DND-41 (cell line): ENCODE data around the gene LTBP1.

Experiments used
- ATAC-seq: fragments of 200-7000 bp; cut with Tn5 transposase; 3 replicates; pipeline ENCODE4 v1.9.1; 2021; ENCODE audit warnings: low read depth; ENCODE audit not compliant: insufficient read depth
- DNase-seq: peaks from one replicate; pipeline ENCODE4 v3.0.0-alpha.2; 2020
- H2AFZ ChIP-seq: 2 replicates; pipeline ENCODE4 v1.6.0; 2012; ENCODE audit warnings: low read depth, low read length
- H3K27ac ChIP-seq: 2 replicates; pipeline ENCODE4 v1.5.1; 2012; ENCODE audit warnings: low read length, inconsistent platforms
- H3K27me3 ChIP-seq: fragments of 200-600 bp; sonication (generic); 2 replicates; pipeline ENCODE4 v1.6.0; 2012; ENCODE audit warnings: low read length, mild to moderate bottlenecking, inconsistent platforms; ENCODE audit not compliant: insufficient read depth, poor library complexity
- H3K36me3 ChIP-seq: 2 replicates; pipeline ENCODE4 v1.5.1; 2012; ENCODE audit warnings: low read length, inconsistent platforms; ENCODE audit not compliant: insufficient read depth
- H3K4me1 ChIP-seq: 2 replicates; pipeline ENCODE4 v1.5.1; 2012; ENCODE audit warnings: mild to moderate bottlenecking, low read length; ENCODE audit not compliant: insufficient read depth
- H3K4me2 ChIP-seq: 2 replicates; pipeline ENCODE4 v1.6.0; 2012; ENCODE audit warnings: mild to moderate bottlenecking, moderate library complexity, low read length, inconsistent platforms; ENCODE audit not compliant: insufficient read depth
- H3K4me3 ChIP-seq, 2 experiments: fragments of 200-600 bp in 1 of 2; shearing (Covaris generic) in 1 of 2; 2 replicates each; pipeline ENCODE4 v1.5.1; 2012 to 2016; ENCODE audit warnings: inconsistent platforms in 2 of 2, low read length in 2 of 2, mild to moderate bottlenecking in 2 of 2, low read depth in 1 of 2, moderate library complexity in 1 of 2
- H3K79me2 ChIP-seq: 2 replicates; pipeline ENCODE4 v1.6.0; 2012; ENCODE audit warnings: low read length, inconsistent platforms; ENCODE audit not compliant: insufficient read depth
- H3K9ac ChIP-seq: 2 replicates; pipeline ENCODE4 v1.6.0; 2012; ENCODE audit warnings: low read depth, mild to moderate bottlenecking, inconsistent platforms, low read length, moderate library complexity
- H3K9me3 ChIP-seq: 2 replicates; pipeline ENCODE4 v1.5.1; 2012; ENCODE audit warnings: low read length, moderate library complexity, mild to moderate bottlenecking, inconsistent platforms; ENCODE audit not compliant: insufficient read depth, severe bottlenecking
- H4K20me1 ChIP-seq: 2 replicates; pipeline ENCODE4 v1.6.0; 2012; ENCODE audit warnings: low read length; ENCODE audit not compliant: insufficient read depth
- CTCF ChIP-seq: IDR thresholded peaks from 2 replicates; pipeline ENCODE4 v1.5.1; 2012; ENCODE audit warnings: borderline replicate concordance, low read length, moderate library complexity, mild to moderate bottlenecking; ENCODE audit not compliant: poor library complexity, severe bottlenecking; ENCODE audit errors: extremely low read depth
- EZH2 ChIP-seq: IDR thresholded peaks from 3 replicates; pipeline ENCODE4 v1.6.1; 2012; ENCODE audit warnings: borderline replicate concordance, low read depth, mild to moderate bottlenecking, moderate library complexity, low read length, inconsistent platforms; ENCODE audit not compliant: severe bottlenecking

Gene LTBP1

GRCh38 chr2:32990556-32990955 lies 43.8 kb downstream of the LTBP1 start:
- no peak overlapping the region for H2AFZ ChIP-seq
- H3K4me3 ChIP-seq, result no peak overlapping the region
- H3K9me3 ChIP-seq, result no peaks in the 10 kb centered on the region
- H3K4me2 ChIP-seq, result no peak overlapping the region
- H3K27ac ChIP-seq, result no peak overlapping the region
- no peak for DNase-seq
- no peaks in the 10 kb centered on the region for H3K27me3 ChIP-seq
- no peak for ATAC-seq
- H4K20me1 ChIP-seq, result no peaks in the 10 kb centered on the region
- H3K4me1 ChIP-seq, result no peaks in the 10 kb centered on the region
- no peaks in the 10 kb centered on the region for H3K36me3 ChIP-seq
- TF ChIP-seq CTCF (no peak), EZH2 (no peak)
- H3K9ac ChIP-seq, result no peak overlapping the region
- H3K79me2 ChIP-seq, result no peaks in the 10 kb centered on the region

- Histone ChIP-seq H3K4me3 (no peak overlapping the region), H4K20me1 (no peaks in the 10 kb centered on the region), H3K4me1 (no peaks in the 10 kb centered on the region), H3K27ac (no peak overlapping the region), H3K9me3 (no peaks in the 10 kb centered on the region), H3K4me2 (no peak overlapping the region), H3K36me3 (no peaks in the 10 kb centered on the region), H2AFZ (no peak overlapping the region), H3K9ac (no peak overlapping the region), H3K27me3 (no peaks in the 10 kb centered on the region), H3K79me2 (no peaks in the 10 kb centered on the region)
- TF ChIP-seq CTCF, result no peak
- TF ChIP-seq EZH2, result no peak
- ATAC-seq, result no peak
- DNase-seq, result no peak
Measured at GRCh38 chr2:32991091-32991845, 44.5 kb downstream of the LTBP1 start.

GRCh38 chr2:32993005-32993539 lies 46.3 kb downstream of the LTBP1 start:
- H3K9me3 ChIP-seq, result no peaks in the 10 kb centered on the region
- DNase-seq (no peak), ATAC-seq (no peak)
- no peak overlapping the region for H3K4me2 ChIP-seq
- no peak overlapping the region for H2AFZ ChIP-seq
- no peaks in the 10 kb centered on the region for H4K20me1 ChIP-seq
- no peak overlapping the region for H3K4me3 ChIP-seq
- H3K9ac ChIP-seq, result no peak overlapping the region
- no peaks in the 10 kb centered on the region for H3K27me3 ChIP-seq
- no peak overlapping the region for H3K27ac ChIP-seq
- no peak for TF ChIP-seq CTCF
- TF ChIP-seq EZH2, result no peak
- no peaks in the 10 kb centered on the region for H3K36me3 ChIP-seq
- no peaks in the 10 kb centered on the region for H3K4me1 ChIP-seq
- H3K79me2 ChIP-seq, result no peaks in the 10 kb centered on the region
